Mesothelial cell of epicardium (in vitro differentiated cells): ENCODE results near the gene LIPG. TPM values are rescaled to one million over a fixed set of nuclear protein-coding genes. Genes with fewer than 3 reads are reported as not detected.
A peak's percentile ranks its signal among the peaks of the same experiment; 100 is the strongest.

Experiments used
- DNase-seq, 2 experiments: peaks; one replicate each; pipeline ENCODE4 v3.0.0; 2021; ENCODE audit warnings: low spot score in 2 of 2; ENCODE audit not compliant: unreplicated experiment in 2 of 2
- H3K27ac Mint-ChIP-seq: 2 replicates; pipeline ENCODE4 v1.8.0; 2021; ENCODE audit warnings: mixed read lengths
- H3K27me3 Mint-ChIP-seq: 2 replicates; pipeline ENCODE4 v1.8.0; 2021; ENCODE audit warnings: low read depth, mixed read lengths
- H3K36me3 Mint-ChIP-seq: 2 replicates; pipeline ENCODE4 v1.8.0; 2021; ENCODE audit warnings: mixed read lengths
- H3K4me1 Mint-ChIP-seq: 2 replicates; pipeline ENCODE4 v1.8.0; 2021; ENCODE audit warnings: mixed read lengths
- H3K4me3 Mint-ChIP-seq: 2 replicates; pipeline ENCODE4 v1.8.0; 2021; ENCODE audit warnings: mild to moderate bottlenecking, moderate library complexity, mixed read lengths
- H3K9me3 Mint-ChIP-seq: 2 replicates; pipeline ENCODE4 v1.8.0; 2021; ENCODE audit warnings: mixed read lengths
- CTCF ChIP-seq: fragments of 200-600 bp; sonication (generic); IDR thresholded peaks from one replicate; pipeline ENCODE4 v1.5.0; 2021; ENCODE audit warnings: antibody characterized with exemption; ENCODE audit not compliant: unreplicated experiment
- total RNA-seq: library from RNA; stranded (reverse); gene quantifications from 3 replicates; pipeline ENCODE4 v1.2.1, GENCODE V29; 2021

LIPG gene
- total RNA-seq, 1 donor from 2014 or later: 26.0 TPM

- Mint-ChIP-seq H3K36me3 (no peaks in the 10 kb centered on the region), H3K4me3 (no peak overlapping the region), H3K9me3 (peaks cover 6% of the 10 kb centered on the region), H3K27ac (peak overlapping the region; percentile 55), H3K4me1 (peaks cover 14% of the 10 kb centered on the region), H3K27me3 (no peaks in the 10 kb centered on the region)
- no peak for DNase-seq
- no peak for TF ChIP-seq CTCF
These were observed 13.6 kb upstream of the LIPG start for GRCh38 chr18:49548229-49548636.

GRCh38 chr18:49550621-49551339, 11.1 kb upstream of the LIPG start:
- Mint-ChIP-seq H3K4me3 (no peak overlapping the region), H3K4me1 (peaks cover 14% of the 10 kb centered on the region), H3K9me3 (peaks cover 13% of the 10 kb centered on the region), H3K36me3 (no peaks in the 10 kb centered on the region), H3K27ac (no peak overlapping the region), H3K27me3 (no peaks in the 10 kb centered on the region)
- TF ChIP-seq CTCF: no peak
- no peak for DNase-seq

- H3K27ac Mint-ChIP-seq: no peak overlapping the region
These were observed 8.9 kb upstream of the LIPG start for GRCh38 chr18:49553003-49553402.

GRCh38 chr18:49555641-49556040, 6.2 kb upstream of the LIPG start:
- no peak overlapping the region for H3K4me3 Mint-ChIP-seq
- peaks cover 9% of the 10 kb centered on the region for H3K27me3 Mint-ChIP-seq
- no peak for TF ChIP-seq CTCF
- no peaks in the 10 kb centered on the region for H3K4me1 Mint-ChIP-seq
- no peak for DNase-seq
- H3K36me3 Mint-ChIP-seq: no peaks in the 10 kb centered on the region
- H3K27ac Mint-ChIP-seq: no peak overlapping the region
- peaks cover 13% of the 10 kb centered on the region for H3K9me3 Mint-ChIP-seq

More at GRCh38 chr18:49553003-49553402, 8.9 kb upstream of the LIPG start:
- no peaks in the 10 kb centered on the region for H3K27me3 Mint-ChIP-seq
- DNase-seq: no peak
- no peaks in the 10 kb centered on the region for H3K36me3 Mint-ChIP-seq
- TF ChIP-seq CTCF: no peak
- peaks cover 4% of the 10 kb centered on the region for H3K4me1 Mint-ChIP-seq
- peaks cover 13% of the 10 kb centered on the region for H3K9me3 Mint-ChIP-seq
- no peak overlapping the region for H3K4me3 Mint-ChIP-seq

- H3K4me1 Mint-ChIP-seq: peaks cover 25% of the 10 kb centered on the region
- no peaks in the 10 kb centered on the region for H3K36me3 Mint-ChIP-seq
- H3K4me3 Mint-ChIP-seq: no peak overlapping the region
- H3K9me3 Mint-ChIP-seq: peaks cover 6% of the 10 kb centered on the region
- H3K27ac Mint-ChIP-seq: no peak overlapping the region
- peaks cover 33% of the 10 kb centered on the region for H3K27me3 Mint-ChIP-seq
- no peak for DNase-seq
- no peak for TF ChIP-seq CTCF
These were observed 3.5 kb upstream of the LIPG start for GRCh38 chr18:49558356-49558755.
